Stimulated activated CD4-positive, alpha-beta T cell treated with anti-CD3 and anti-CD28 coated beads, Interleukin-12 subunit alpha, Interleukin-12 subunit beta, amount 100 ng/mL, for 4 hours (primary cell): ENCODE measurements around the gene ABHD15.

ENCODE experiments used
- DNase-seq: peaks from one replicate; pipeline ENCODE4 v3.0.0-alpha.2; 2020

The ABHD15 gene

GRCh38 chr17:29581583-29582253 is 14.9 kb upstream of the ABHD15 start:
- no peak for DNase-seq

GRCh38 chr17:29579866-29580771 is 13.3 kb upstream of the ABHD15 start:
- DNase-seq = peak; percentile 88

GRCh38 chr17:29578626-29579485 is 12.0 kb upstream of the ABHD15 start:
- DNase-seq = no peak

DNA sequence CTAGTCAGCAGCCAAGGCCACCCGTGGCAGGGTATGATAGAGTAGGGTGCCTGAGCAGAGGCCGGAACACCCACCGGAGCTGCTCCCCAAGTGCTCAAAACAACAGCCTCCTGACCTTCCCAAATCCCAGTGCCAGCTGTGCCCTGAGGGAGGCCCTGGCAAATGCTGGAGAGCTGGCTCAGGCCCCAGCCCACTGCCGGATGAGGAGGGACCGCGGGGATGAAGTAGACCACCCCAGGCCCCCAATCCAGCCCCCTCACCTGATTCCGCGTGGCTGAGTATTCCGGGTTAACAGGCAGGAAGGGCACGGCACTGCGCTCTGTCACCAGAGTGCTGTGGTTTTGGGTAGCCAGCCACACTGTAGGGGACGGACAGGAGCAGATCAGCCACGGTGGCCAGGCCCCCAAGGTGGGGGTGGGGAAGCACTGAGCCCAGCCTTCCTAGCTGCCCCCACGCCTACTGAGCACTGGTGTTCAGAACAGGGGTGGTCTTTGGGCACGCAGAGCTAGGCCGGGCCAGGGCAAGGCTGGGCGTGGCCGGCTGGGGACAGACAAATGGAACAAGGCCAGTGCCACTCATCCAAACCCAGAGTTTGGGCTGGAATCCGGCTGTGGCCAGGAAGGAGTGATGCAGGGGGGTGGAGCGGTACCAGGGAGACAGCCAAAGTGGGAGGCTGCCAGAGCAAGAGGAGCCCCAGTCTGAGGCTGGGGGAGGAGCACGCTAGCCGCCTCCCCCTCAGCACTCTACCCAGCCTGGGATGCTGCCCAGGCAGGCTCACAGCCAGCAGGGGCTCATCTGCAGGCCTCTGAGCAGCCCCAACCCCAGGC is 10.8 kb upstream of the ABHD15 start:
- no peak for DNase-seq

DNA sequence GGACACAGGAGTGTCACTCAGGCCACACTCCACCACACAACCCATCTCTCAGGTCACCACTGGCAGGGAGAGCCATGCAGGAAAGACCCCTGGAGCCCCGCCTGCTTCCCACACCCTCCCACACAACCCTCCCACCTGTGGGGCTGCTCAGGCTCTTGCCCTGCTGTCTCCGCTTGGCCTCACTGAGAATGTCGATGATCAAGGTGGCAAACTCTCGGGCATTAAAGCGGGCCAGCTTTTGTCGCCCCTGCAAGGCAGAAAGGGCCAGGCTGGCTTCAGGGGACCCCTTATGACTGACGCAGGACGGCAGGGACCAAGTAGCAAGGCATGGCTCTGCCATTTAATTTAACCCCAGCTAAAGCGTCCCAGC is 10.1 kb upstream of the ABHD15 start:
- DNase-seq = no peak

- no peak for DNase-seq
Observed at GRCh38 chr17:29576214-29577000, 9.6 kb upstream of the ABHD15 start.

GRCh38 chr17:29575511-29576213 is 8.8 kb upstream of the ABHD15 start:
- DNase-seq = no peak

DNA sequence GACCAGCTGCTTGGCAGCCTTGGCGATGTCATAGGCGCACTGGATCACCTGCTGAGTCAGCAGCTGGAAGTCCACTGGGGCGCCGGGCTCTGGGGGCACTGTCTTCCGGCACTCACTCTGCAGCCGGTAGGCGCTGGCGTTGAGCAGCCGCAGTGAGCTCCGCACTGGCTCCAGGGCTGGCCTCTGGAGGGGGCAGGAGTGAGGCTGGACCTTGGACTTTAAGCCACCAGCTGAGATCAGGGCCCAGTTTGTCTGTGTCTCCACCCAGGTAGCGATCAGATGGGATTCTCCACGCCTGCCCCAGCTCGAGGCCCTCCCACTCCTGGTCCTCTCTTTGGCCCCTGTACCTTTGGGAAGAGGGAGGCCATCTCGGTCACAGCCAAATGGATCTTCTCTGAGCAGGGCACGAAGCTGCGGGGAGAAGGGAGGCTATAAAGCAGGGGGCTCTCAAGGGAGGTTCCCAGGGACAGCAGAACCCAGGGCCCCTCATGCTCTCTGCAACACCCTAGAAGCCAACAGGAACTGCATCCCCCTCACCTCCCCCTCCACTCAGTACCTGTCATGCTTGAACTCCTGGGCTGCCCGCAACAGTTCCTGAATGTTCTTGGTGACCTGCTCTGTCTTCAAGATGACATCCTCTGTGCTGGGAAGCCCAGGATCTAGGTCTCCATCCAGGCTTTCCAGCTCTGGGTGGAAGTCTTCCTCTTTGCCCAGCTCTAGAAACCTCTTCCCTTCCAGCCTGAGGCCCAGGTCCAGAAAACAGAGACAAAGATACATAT is 8.1 kb upstream of the ABHD15 start:
- DNase-seq = no peak

DNA sequence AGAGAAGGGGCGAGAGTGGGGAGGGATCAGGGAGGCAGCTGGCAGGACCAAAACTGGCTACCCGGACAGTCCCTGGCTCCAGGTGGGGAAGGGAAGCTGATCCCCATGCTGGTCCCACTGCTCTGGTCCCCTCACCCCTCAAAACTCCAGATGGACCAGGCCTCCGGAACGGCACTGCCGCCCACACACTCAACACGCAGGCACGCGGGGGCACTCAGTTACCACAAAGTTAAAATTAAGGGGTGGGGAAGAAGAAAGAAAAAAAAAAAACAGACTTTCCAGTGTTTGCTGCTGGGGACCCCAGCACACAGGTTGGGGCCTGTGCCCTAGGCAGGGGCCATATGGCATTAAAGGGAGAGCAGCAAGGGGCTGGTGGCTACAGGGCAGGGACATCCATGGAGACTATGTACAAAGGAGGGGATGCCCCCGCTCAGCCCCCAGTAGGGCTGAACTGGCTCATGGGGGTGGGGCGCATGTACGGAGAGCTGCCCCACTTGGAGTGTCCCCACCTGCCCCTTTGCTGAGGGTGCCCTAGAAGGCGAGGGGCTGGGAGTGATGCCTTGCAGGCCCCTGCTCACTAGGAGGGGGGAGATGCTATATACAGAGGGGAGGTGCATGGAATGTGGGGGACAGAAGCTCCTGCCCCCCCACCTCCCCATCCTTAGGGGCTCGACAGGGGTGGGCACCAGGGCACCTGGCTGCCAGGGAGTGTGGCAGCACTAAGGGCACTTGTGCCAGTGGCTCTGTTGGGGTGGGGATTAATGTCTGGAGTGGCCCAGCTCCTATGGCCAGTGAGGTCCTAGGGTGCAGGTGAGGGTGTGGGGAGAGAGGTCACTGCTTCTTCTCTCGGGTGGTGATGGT is 7.3 kb upstream of the ABHD15 start:
- DNase-seq = no peak

DNA sequence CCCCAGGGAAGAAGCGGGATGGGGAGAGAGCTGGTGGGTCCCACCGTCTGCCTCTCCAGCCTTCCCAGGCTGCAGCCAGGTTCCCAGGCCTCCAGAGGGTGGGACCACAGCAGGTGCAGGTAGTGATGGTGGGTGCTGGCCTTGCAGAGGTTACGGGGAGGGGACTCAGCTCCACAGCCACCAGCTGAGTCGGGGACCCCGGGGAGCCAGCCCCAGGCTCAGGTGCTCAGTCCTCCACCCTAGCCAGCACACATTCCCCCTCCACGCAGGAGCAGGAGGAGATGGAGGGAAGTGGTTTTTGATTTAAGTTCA is 6.7 kb upstream of the ABHD15 start:
- DNase-seq = no peak

DNA sequence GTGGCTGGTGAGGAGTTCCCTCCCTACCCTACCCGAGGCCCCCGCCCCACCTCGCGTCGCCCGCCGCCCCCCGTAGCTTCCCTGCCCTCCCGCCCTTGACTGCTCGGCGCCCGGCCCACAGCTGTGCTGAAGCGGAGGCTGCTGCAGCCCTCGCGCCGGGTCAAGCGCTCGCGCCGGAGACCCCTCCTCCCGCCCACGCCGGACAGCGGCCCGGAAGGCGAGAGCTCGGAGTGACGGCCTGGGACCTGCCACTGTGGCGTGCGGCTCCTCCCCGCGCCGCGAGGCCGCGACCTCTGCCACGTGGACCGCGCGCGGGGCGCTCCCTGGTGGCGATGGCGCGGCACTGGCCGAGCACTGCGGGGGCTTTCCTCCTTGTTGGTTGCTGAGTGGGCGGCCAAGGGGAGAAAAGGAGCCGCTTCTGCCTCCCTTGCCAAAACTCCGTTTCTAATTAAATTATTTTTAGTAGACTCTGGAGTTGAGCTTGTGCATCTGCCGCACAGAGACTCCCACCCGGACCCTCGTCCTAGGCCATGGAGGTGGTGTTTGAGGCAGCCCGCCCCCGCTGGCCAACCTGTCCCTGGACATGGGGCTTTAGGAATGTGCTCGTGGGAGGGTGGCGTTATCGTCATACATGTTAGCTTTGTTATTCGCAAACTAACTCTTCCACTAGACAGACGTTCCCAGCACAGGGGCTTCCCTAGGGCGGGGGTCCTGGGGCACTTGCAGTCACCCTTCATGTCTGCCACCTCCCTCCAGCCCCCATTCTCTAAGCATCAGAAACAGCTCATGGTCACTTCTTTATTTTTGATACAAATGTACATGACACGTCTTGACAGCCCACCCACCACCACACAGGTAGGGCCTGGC is 6.1 kb upstream of the ABHD15 start:
- DNase-seq = peak; percentile 62

GRCh38 chr17:29571883-29572681 is 5.2 kb upstream of the ABHD15 start:
- no peak for DNase-seq

GRCh38 chr17:29571486-29571882 is 4.6 kb upstream of the ABHD15 start:
- DNase-seq = no peak

DNA sequence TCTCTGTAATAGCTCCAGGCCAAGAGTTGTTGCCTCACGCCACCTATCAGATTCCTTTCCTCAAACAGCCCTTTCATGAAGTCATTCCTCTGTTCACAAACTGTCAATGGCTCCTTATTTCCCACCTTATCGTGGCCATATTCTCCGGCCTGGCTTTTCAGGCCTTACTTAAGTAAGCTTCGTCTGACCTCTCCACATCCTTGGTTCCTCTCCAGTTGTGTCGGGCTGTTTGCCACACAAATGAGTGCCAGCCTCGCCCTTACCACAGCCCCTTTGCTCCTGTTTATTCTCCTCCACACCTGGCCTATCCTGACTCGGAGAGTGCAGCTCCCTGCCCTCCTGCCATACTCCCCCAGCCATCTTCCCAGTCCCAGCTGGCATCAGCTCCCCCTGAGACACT is 3.7 kb upstream of the ABHD15 start:
- no peak for DNase-seq

DNA sequence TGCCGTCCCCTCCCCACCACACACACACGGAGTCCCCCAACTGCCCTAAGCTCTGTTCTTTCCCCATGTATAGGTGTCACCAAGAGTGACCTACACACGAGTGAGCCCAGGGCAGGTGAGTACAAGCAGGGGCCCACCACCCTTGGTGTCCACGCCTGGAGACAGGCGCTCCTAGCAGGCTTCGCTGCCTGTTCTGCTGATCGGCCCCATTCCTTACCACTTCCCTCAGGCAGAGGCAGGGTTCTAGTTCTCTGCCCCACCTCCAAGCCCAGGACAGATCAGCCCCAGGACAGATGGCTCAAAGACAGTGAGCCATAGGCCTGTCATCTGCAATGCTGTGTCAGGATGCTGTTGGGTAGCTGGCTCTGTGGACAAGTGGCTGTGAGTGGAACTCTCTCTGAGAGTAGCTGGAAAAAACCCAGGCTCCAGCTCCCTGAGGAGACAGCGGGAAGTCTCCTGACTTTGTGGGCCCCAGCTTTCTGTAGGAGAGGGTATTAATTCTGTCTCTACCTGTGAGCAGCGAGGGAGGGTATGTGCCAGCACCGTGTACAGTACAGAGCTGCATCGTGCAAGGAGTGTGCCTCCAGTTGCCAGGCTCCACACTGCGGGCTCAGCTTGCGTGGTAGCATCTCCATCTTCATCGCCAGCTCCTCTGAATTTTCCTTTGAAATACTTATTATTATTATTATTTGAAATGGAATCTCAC is 2.6 kb upstream of the ABHD15 start:
- DNase-seq = no peak

DNA sequence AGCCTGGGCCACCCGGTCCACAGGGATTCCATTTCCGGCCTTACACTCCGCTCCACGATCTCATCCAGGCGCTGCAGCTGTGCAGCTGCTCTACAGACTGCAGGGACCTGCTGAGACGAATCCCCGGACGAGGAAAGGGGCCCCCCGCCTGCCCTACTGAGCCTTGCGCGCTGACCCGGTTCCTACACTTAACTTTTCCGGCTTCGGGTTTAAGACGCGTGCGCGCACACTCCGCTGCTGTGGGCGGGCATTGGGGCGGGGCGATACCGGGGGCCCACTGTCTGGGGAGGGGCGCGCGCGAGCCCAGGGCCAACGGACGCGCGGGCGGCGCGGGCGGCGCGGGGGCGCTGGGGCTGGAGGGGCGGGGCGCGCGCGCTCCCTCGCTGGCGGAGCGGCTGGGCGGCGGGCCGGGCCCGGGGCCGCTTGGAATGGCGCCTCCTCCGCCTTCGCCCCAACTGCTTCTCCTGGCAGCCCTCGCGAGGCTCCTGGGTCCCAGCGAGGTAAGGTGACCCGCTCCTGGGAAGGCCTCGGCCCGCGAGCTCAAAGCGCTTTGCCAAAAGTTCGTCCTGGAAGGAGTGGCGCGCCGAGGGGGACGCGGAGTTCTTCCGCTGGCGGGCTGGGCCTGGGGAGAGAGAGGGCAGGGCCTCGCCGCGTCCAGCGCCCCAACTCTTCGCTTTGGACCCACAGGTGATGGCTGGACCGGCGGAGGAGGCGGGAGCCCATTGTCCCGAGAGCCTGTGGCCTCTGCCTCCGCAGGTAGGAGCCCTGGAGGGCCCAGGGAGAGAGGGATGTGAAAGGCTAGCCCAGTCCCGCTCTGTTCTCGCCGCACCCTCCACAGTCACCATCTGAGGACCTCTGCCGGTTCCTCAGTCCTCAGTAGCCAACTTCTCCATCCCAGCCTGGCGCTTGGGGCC is 1.8 kb upstream of the ABHD15 start, which contains the start of gene TP53I13:
TSS of gene TP53I13 (plus strand) at position 371 of the 914 bp plus-strand sequence. CDS start at position 429, 58 bp downstream.
- DNase-seq = peak; percentile 94
